Liver (tissue), 3 donors: ENCODE measurements around the gene NOS1AP.

Experiments
- GABPA ChIP-seq, 2 donors: IDR thresholded peaks in 1 of 2; conservative IDR thresholded peaks in 1 of 2; 2 replicates each; pipeline ENCODE4 v1.6.1; 2016; ENCODE audit warnings: antibody characterized with exemption in 2 of 2, mild to moderate bottlenecking in 1 of 2, moderate library complexity in 1 of 2
- HNF4A ChIP-seq, 2 donors: conservative IDR thresholded peaks; 2 replicates each; pipeline ENCODE4 v1.6.1; 2016; ENCODE audit warnings: antibody characterized with exemption in 2 of 2, mild to moderate bottlenecking in 2 of 2
- MAX ChIP-seq: IDR thresholded peaks from 2 replicates; pipeline ENCODE4 v1.6.1; 2016; ENCODE audit warnings: antibody characterized with exemption
- RAD21 ChIP-seq, 2 donors: IDR thresholded peaks; 2 replicates each; pipeline ENCODE4 v1.6.1; 2016; ENCODE audit warnings: antibody characterized with exemption in 2 of 2, mild to moderate bottlenecking in 2 of 2
- RXRA ChIP-seq, 2 donors: IDR thresholded peaks; 2 replicates each; pipeline ENCODE4 v1.6.1; 2017 to 2018; ENCODE audit warnings: antibody characterized with exemption in 2 of 2, mild to moderate bottlenecking in 1 of 2
- TAF1 ChIP-seq: conservative IDR thresholded peaks from 2 replicates; pipeline ENCODE4 v1.6.1; 2016; ENCODE audit warnings: antibody characterized with exemption, mild to moderate bottlenecking
- YY1 ChIP-seq: IDR thresholded peaks from 2 replicates; pipeline ENCODE4 v1.6.1; 2016; ENCODE audit warnings: antibody characterized with exemption, mild to moderate bottlenecking
- TF ChIP-seq, protein P1 (sequence below): fragments of 150-350 bp; IDR thresholded peaks from 2 replicates; pipeline ENCODE4 v1.5.1; 2017; ENCODE audit warnings: improper control_type of control experiment, low read depth, low read length; ENCODE audit not compliant: missing input control
- TF ChIP-seq, protein P2 (sequence below): IDR thresholded peaks from 2 replicates; pipeline ENCODE4 v1.6.1; 2016; ENCODE audit warnings: antibody characterized with exemption
- TF ChIP-seq, protein P3 (sequence below): IDR thresholded peaks from 2 replicates; pipeline ENCODE4 v1.6.1; 2016; ENCODE audit warnings: antibody characterized with exemption
- donor health status: healthy.
- donor health status: healthy.

GRCh38 chr1:162038624-162039023 is 30.9 kb upstream of the NOS1AP start:
- TF ChIP-seq, protein P1, sequence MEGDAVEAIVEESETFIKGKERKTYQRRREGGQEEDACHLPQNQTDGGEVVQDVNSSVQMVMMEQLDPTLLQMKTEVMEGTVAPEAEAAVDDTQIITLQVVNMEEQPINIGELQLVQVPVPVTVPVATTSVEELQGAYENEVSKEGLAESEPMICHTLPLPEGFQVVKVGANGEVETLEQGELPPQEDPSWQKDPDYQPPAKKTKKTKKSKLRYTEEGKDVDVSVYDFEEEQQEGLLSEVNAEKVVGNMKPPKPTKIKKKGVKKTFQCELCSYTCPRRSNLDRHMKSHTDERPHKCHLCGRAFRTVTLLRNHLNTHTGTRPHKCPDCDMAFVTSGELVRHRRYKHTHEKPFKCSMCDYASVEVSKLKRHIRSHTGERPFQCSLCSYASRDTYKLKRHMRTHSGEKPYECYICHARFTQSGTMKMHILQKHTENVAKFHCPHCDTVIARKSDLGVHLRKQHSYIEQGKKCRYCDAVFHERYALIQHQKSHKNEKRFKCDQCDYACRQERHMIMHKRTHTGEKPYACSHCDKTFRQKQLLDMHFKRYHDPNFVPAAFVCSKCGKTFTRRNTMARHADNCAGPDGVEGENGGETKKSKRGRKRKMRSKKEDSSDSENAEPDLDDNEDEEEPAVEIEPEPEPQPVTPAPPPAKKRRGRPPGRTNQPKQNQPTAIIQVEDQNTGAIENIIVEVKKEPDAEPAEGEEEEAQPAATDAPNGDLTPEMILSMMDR: no peak
- TF ChIP-seq, protein P2, sequence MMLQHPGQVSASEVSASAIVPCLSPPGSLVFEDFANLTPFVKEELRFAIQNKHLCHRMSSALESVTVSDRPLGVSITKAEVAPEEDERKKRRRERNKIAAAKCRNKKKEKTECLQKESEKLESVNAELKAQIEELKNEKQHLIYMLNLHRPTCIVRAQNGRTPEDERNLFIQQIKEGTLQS: no peak
- TF ChIP-seq, protein P3, sequence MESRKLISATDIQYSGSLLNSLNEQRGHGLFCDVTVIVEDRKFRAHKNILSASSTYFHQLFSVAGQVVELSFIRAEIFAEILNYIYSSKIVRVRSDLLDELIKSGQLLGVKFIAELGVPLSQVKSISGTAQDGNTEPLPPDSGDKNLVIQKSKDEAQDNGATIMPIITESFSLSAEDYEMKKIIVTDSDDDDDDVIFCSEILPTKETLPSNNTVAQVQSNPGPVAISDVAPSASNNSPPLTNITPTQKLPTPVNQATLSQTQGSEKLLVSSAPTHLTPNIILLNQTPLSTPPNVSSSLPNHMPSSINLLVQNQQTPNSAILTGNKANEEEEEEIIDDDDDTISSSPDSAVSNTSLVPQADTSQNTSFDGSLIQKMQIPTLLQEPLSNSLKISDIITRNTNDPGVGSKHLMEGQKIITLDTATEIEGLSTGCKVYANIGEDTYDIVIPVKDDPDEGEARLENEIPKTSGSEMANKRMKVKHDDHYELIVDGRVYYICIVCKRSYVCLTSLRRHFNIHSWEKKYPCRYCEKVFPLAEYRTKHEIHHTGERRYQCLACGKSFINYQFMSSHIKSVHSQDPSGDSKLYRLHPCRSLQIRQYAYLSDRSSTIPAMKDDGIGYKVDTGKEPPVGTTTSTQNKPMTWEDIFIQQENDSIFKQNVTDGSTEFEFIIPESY: no peak
- no peak for TF ChIP-seq MAX
- TF ChIP-seq RAD21 (IDR thresholded peaks at IDR 0.05): no peak
- TF ChIP-seq GABPA (IDR thresholded peaks at IDR 0.05 in 1 of 2, conservative IDR thresholded peaks at IDR 0.05 in 1 of 2): no peak
- TF ChIP-seq YY1: no peak
- no peak for TF ChIP-seq RXRA (IDR thresholded peaks at IDR 0.05)
- TF ChIP-seq HNF4A (conservative IDR thresholded peaks at IDR 0.05): no peak
- TF ChIP-seq TAF1: no peak
